HG03565 (cell line): ENCODE measurements around the gene IMPG2.

Experiments
- ATAC-seq: cut with Tn5 transposase; IDR thresholded peaks from one replicate; pipeline ENCODE4 v1.9.1; 2021; ENCODE audit warnings: mild to moderate bottlenecking, moderate library complexity; ENCODE audit not compliant: unreplicated experiment

Gene IMPG2

DNA sequence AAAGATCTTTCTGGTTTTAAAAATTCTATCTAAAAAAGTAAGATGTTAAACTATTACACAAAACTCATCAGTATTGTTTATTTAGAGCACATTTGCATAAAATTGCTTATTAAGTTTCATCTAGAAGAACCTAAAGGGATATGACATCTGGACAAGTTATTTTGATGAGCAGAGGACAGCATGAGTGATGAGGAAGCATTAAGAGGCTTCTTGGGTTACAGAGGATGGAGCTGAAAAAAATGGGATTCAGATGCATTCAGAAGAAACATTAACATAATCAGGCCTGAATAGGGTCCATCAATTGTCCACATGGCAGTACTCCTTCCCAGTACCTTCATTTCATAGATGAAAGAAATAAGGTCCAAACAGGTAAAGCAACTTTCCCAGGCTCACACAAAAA lies 41.6 kb downstream of the IMPG2 start:
- no peak for ATAC-seq

DNA sequence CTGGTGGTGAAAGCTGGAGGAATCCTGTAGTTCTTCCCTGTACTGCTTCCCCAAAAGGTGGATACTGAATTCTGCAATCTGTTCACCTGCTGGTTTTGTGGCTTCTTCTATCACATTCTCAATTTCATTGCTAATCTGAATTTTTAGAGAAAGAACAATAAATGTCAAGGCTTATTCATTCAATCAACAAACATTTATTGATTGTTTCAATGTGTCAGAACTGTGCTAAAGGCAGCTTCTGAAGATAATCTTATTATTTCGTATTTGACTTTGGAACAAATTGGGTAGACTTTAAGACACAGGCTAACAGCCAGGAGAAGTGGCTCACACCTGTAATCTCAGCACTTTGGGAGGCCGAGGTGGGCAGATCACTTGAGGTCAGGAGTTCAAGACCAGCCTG lies 46.8 kb downstream of the IMPG2 start:
- no peak for ATAC-seq

DNA sequence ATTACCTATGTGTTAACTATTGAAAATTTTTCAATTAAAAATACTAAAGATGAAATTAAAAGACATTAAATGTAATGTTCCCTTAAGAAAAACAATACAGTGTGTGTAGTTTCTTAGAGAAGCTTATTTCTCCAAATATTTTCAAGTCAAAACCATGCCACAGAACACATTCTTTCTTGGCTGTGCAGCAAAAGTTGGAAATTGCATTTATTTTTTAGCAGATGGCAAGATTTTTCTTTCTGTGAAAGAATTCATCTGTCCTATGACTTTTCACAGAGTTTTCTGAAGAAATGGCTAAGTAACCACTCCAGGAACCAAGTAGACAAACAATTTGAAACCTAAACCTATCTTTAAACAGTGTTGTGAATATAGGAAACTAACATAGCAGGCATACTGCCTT lies 47.2 kb downstream of the IMPG2 start:
- no peak for ATAC-seq

DNA sequence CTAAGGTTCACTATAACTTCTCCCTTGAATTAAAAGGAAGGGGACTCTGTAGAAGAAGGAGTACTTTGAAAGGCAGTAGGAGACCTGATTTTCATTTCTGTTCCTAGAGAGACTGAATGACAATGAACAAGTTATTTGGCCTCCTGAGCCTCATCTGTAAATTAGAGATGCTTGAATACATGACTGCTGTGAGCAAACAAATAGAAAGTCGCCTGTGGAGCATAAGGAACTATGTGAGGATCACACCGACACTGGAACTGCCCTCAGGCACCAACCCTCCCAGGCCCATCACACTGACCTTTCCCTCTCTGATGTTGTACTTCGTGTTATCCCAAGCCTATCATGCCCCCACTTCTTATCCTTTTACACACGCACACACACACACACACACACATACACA lies 48.6 kb downstream of the IMPG2 start:
- ATAC-seq: no peak

DNA sequence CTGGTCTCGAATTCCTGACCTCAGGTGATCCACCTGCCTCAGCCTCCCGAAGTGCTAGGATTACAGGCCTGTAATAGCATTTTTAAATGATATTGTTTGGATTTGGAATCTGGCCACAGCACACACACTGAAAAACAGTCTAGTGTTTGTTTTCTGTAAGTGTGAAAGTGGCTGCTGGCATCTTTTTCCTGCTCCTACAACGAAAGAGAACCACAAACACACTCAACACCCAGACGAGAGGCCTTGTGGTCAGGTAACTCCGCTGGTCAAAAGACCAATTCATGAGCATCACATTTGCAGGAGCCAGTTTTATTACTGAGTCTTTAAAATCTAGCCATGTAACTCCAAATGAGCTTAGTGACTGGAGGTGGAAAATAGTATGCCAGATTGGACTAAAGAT lies 50.2 kb downstream of the IMPG2 start:
- ATAC-seq: no peak

DNA sequence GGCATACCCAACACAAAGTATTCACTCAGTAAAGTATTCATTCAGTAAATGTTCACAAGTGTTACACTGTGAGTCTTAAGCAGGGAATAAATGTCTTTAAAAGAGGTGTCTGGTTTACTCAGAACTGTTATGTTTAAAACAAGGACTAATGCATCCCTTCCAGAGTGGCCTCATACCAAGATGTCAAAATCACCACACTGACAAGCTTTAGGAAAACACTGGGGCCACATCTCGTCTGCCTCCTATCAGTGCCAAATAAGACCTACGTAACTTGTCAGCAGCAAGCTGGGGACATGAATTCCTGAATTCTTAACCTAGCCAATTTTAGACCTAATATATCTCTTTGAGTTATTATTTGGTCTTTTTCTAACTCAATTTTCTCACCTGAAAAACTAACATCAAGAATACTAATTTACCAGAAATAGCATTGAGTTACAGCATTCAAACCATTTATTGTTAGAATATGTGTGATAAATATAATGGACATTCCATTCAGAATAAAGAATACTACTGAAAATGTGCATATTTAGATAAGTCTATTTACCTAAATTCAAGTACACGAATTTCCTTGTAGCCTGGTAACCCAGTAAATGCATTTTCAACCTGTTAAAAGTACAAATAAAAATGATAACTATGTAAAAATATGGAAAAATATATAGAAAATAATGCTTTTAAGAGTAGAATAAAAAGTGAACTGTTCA lies 51.3 kb downstream of the IMPG2 start:
- ATAC-seq: no peak

DNA sequence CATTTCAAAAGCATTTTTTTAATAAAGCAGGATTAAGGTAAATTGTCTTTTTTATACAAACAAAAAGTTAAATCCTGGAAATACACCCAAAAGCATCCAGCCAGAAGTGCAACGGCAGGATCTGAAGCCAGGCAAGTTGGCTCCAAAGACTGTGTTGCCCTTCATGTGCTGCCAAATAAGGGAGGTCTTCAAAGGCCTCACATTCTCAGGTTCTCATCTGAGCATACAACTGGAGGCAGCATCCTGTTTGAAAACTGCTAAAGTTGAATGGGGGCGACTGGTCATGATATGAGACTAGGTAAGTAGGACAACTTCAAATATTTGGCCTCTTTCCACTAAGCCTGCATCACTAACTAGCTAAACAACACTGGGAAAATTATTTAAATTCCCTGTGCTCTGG lies 52.2 kb downstream of the IMPG2 start:
- no peak for ATAC-seq

DNA sequence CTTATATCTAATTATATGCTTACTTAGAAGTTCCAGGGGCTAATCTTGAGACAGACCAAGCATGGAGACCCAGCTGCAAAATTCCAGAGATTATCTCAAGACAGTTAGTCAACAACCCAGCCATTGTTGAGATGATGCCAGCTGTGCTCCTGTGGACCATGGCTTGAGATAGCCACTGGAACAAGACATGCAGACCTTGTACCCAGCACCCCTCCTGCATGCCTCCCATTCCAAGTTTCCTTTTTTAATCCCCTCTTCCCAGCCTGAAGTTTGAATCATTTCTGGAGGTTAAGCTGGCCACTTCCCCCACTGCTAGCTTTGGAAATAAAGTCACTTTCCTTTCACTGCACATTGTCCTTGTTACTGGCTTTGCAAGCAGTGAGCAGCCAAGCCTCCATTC lies 53.8 kb downstream of the IMPG2 start:
- ATAC-seq: no peak

DNA sequence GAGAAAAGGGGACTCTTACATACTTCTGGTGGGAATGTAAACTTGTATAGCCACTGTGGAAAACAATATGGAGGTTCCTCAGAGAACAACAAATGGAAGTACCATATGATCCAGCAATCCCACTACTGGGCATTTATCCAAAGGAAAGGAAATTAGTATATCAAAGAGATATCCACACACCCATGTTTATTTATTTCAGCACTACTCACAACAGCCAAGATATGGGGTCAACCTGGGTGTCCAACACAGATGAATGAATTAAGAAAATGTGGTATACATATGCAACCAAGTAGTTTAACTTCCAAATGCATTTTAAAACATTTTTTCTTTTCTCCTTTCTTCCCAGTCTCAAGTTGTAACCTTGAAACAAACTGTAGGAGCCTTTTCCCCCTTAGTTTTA lies 54.3 kb downstream of the IMPG2 start:
- ATAC-seq: no peak

DNA sequence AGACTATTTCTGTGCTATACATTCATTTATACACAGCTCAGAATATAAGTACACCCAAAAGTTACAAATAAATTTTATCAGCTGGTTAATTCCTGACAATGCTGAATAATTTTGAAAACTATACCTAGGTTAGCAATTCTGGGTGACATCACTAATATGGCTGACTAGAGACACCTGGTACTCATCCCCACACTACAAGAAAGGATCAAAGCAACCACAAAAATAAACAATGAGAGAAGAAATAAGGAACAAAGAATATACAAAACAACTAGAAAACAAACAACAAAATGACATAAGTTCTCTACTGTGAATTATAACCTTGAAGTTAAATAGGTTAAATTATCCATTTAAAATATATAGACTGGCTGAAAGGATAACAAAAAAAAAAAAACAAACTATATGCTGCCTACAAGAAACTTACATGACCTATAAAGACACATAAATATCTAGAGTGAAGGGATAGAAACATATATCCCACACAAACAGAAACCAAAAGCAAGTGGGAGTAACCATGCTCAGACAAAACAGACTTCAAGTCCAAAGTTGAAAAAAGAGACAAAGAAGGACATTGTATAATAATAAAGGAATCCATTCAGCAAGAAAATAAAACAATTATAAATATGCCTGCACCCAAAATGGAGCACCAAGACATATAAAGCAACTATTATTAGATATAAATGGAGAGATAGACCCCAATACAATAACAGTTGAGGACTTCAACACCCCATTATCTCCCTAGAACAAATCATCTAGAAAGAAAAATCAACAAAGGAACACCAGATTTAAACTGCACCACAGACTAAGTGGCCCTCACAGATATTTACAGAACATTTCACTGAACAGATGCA lies 57.8 kb downstream of the IMPG2 start:
- ATAC-seq: peak; percentile 55

DNA sequence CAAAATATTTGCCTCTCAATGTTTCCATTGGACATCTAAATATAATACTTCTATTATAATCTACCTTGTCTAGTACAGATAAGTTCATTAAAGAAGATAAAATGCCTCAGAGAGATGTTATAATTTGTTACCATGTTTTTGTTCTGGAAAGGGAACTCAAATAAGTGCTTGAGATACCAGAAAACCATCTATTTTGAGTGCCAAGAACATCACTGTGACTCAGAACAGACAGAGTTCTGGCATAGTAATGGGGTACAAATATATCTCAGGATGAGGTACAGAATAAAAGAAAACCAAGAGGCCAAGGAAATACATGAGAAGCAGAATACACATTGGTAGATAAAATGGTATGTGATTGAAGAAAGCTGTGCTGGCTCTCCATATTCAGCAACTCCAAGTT lies 58.9 kb downstream of the IMPG2 start:
- no peak for ATAC-seq

DNA sequence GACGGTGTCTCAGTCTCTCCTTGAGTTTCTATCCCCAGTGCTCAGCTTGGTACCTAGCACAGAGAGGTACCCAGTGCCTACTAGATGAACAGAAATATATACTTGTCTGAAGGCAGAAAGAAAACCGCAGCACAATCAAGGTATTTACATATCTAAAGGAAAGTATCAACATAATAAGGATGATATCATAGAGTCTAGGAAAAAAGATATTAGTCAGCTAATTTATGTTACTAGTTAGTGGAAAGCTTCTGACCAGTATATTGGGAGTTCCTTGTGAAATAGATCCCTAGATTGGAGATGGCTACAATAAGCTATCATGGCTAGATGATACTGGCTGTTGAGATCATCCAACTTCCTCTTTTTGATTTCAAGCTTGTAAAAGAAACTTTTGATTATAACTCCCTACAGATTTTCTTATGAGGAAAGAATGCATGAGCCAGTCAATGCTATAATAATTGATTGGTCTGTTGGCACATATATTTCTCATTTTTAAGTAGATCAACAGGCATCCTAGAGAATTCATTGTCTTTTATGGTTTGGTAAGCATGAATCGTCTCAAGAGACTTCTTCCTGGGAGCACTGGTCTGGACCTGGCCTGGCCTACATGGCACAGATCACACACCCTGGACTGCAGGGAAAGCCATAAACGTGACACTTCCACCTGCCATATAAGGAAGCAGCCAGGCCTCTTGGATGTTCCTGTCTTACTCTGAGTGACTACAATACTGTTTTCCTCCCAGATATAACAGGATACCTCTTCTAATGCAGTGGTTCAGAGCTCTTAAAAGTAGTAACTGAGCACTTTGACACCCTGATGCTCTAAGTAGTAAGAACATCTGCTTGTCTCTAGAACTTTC lies 60.7 kb downstream of the IMPG2 start:
- no peak for ATAC-seq

DNA sequence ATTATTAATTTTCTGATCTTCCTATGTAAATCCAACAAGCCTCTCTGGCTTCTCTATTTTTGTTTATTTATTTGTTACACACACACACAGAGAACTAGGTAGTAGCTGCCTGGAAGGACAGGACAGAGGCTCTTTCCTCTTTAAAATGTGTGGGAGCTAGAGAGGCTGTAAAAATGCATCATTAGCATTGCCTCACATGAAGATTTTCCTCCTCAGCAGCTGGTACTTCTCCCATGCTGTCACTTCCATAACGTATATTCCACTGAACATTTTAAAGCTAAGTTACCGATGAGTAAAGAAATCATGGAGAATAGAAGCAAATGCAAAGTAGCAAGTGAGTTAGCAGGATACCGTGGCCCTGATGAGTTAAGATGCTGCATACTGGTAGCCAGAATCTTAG lies 63.9 kb downstream of the IMPG2 start:
- no peak for ATAC-seq

DNA sequence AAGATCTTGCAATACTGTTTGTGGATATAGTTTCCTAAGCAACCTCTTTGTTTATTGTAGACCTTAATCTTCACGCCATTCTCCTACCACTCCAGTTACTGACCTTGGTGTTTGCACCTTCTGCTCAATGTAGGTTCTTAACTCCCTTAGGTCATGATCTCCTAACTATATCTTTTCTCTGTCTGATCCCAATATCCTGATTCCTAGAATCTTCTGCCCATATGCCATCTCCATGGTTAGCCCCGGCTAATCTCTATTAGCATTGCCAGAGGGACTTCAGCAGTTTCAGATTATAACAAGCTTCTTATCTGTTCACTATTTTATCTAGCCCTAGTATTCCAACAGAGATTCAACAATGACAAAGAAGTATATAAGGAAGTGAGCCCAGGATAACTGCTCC lies 64.9 kb downstream of the IMPG2 start:
- no peak for ATAC-seq

DNA sequence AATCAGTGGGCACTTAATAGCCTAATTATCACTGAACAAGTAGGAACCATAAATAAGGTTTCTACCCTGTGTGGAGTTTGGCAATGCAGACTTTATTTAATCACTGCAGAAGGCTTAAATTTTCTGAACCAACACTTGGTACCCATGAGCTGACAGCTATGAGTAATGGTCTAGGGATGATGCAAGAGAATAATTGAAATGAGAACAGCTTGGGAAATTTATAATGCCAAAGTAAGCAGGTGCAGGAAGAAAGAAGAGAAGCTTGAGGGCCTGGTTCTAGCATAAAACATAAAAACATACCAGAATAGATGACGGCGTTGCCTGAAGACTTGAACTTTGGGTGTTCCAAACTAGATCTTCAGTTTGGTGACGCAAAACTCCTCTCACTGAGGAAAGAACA lies 67.0 kb downstream of the IMPG2 start:
- ATAC-seq: no peak

DNA sequence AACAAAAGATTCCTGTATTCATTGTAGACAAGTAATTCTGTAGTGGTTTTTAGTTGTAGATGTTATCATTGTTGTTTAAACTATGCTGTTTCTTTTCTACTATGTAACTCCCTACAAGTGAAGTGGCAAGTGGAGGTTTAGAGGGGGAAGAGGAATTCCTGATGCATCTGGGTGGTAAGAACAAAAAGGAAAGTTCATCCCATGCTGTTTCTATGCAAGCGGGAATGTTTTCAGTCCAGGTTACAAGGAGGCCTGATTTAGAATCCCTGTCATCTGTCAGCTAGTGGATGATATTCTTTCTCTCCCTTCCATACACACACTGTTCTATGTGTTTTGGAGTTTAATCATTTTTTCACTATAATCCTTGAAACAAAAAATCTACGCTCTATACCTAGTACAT lies 67.4 kb downstream of the IMPG2 start:
- ATAC-seq: no peak

DNA sequence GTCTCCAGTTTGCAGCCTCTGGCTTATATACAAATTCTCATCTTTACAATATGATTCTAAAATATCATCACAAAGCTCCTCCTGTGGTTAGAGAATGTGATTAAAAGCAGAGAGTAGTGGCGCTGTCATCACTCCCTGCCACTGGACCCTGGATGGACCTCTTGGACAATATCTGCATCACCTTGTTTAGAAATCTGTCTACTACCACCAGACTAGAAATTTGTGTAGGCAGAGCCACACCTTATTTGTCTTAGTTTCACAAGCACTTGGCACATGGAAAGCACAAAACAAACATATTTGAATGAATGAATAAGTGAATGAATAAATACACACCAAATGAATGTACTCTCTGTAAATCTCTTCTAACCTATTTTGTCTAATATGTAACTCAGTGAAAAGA lies 68.1 kb downstream of the IMPG2 start:
- ATAC-seq: no peak

DNA sequence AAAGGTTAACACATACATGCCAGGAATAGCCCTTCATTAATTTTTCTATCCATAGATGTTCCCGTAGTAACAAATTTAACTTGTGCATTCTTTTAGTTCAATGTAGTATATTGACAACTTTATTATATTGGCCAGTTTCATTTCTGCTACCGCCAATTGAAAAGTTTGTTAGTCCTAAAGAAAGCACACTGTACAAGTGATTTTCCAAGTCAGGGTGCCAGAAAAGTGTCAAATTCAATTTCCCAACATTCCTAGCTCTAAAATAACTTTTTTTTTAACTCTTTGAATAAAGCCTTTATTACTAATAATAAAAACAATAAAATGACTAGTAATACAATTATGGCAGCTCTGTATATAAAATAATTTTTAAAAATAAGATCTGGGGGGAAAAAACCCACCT lies 68.9 kb downstream of the IMPG2 start:
- ATAC-seq: no peak

DNA sequence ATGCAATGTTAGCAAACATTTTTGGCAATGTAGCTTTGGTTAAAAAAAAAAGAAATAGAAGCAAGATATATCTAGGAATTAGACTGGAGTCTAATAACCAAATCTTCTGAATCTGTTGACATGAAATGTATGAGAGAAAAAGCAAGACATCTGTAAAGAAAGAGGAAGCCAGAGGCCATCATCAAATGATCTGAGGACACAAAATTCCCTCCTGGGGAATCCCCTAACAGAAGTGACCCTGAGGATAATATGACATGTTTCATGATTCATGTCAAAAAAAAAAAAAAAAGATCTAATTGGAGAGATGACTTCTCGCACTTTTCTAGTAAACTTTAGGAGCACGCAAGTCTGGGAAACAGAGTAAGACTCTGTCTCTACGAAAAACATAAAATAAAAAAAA lies 70.9 kb downstream of the IMPG2 start:
- no peak for ATAC-seq

DNA sequence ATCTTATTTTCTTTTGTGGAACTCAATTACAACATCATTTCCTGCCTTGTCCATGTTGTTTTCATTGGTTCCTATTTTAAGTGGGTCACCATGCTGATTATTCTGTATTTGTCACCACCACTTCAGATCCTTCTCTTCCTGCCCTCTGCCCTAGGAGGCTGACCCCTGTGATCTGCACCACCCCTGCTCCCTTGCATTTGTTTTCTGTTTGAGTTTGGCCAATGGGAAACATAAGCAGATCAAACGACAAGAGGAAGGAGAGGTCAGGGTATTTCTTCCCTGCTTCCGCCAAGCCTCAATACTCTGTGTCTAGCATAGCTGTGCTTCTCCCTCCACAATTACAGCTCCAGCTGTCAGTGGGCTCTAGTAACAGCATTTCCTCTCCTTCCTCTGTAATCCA lies 71.6 kb downstream of the IMPG2 start:
- ATAC-seq: no peak

DNA sequence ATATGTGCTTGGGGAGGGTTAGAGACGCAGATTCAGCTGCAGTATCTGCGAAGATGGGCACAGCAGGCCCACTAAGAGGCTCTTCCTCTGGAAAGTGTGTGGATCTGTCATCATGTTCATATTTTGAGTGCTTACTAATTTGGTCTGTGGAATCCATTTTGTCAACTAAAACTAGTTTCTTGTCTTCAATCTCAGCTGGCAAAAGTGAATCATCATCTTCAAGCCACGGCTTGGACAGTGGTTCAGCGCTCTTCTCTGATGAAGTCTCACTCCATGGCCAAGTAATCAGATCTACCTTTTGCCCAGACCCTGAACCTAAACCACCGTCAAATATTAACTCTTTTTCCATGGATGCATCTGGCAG lies 76.2 kb downstream of the IMPG2 start:
- ATAC-seq: no peak
